Bone marrow (tissue), 2 donors: ENCODE results near the gene CCDC12.

Experiments
- DNase-seq, 2 donors: peaks; one replicate each; lab custom pipeline; 2025; lab: John Stamatoyannopoulos, UW

Gene CCDC12

GRCh38 chr3:46906471-46907058 lies 70.0 kb downstream of the CCDC12 start:
- DNase-seq: no peak

- no peak for DNase-seq
Measured at GRCh38 chr3:46905661-46906451, 70.7 kb downstream of the CCDC12 start.

GRCh38 chr3:46905213-46905560 lies 71.4 kb downstream of the CCDC12 start:
- no peak for DNase-seq

- no peak for DNase-seq
Measured at GRCh38 chr3:46904303-46905212, 72.0 kb downstream of the CCDC12 start.

- no peak for DNase-seq
Measured at GRCh38 chr3:46903341-46904302, 72.9 kb downstream of the CCDC12 start.

- no peak for DNase-seq
Measured at GRCh38 chr3:46902188-46902631, 74.3 kb downstream of the CCDC12 start.

GRCh38 chr3:46901591-46902187 lies 74.9 kb downstream of the CCDC12 start:
- no peak for DNase-seq

- no peak for DNase-seq
Measured at GRCh38 chr3:46901061-46901460, 75.5 kb downstream of the CCDC12 start.

GRCh38 chr3:46900356-46900755 lies 76.2 kb downstream of the CCDC12 start:
- no peak for DNase-seq

GRCh38 chr3:46900007-46900292 lies 76.6 kb downstream of the CCDC12 start:
- DNase-seq: no peak

- DNase-seq: no peak
Measured at GRCh38 chr3:46899151-46900006, 77.2 kb downstream of the CCDC12 start.

- no peak for DNase-seq
Measured at GRCh38 chr3:46898321-46899150, 78.0 kb downstream of the CCDC12 start.

GRCh38 chr3:46897829-46898320 lies 78.7 kb downstream of the CCDC12 start:
- no peak for DNase-seq

GRCh38 chr3:46897031-46897430 lies 79.5 kb downstream of the CCDC12 start:
- DNase-seq: no peak

GRCh38 chr3:46896386-46896785 lies 80.2 kb downstream of the CCDC12 start:
- no peak for DNase-seq

- DNase-seq: no peak
Measured at GRCh38 chr3:46895761-46896160, 80.8 kb downstream of the CCDC12 start.

- DNase-seq: peak; percentile 33 to 55
Measured at GRCh38 chr3:46895204-46895660, 81.3 kb downstream of the CCDC12 start.

GRCh38 chr3:46894256-46894655 lies 82.3 kb downstream of the CCDC12 start:
- DNase-seq: no peak

GRCh38 chr3:46893763-46894162 lies 82.8 kb downstream of the CCDC12 start:
- DNase-seq: no peak
